Panc1 (cell line): ENCODE data around the gene MTHFD1.

Source experiments
- CTCF ChIP-seq: fragments of 450-650 bp; IDR thresholded peaks from 2 replicates; pipeline ENCODE4 v1.5.1; 2017; ENCODE audit warnings: mild to moderate bottlenecking
- SIN3A ChIP-seq: IDR thresholded peaks from 2 replicates; pipeline ENCODE4 v1.6.1; 2012; ENCODE audit warnings: low read depth, mild to moderate bottlenecking, low read length, moderate library complexity, borderline replicate concordance; ENCODE audit not compliant: insufficient read depth

GRCh38 chr14:64504310-64504896 is 116.2 kb downstream of the MTHFD1 start, which contains the start of gene ZBTB1:
- TF ChIP-seq CTCF: no peak
- TF ChIP-seq SIN3A: 0 out of 2 replicates have a peak, but pooled peaks have one; percentile 68
